Vagina (tissue), 2 donors: ENCODE results near the gene PDCD10.

Experiments
- POLR2AphosphoS5 ChIP-seq, 2 donors: sonication (generic); formaldehyde crosslinking; IDR thresholded peaks; one replicate each; pipeline ENCODE4 v1.9.0; 2017; ENCODE audit warnings: antibody characterized with exemption in 2 of 2, mild to moderate bottlenecking in 2 of 2, low read depth in 1 of 2; ENCODE audit not compliant: insufficient read depth in 1 of 2
- TF ChIP-seq, protein P1 (sequence below), 3 experiments: fragments of 450-650 bp in 2 of 3; fragments of 200-600 bp in 1 of 3; sonication (generic) in 1 of 3; IDR thresholded peaks; one replicate each; pipeline ENCODE4 v1.5.1; 2017 to 2019; ENCODE audit warnings: antibody characterized with exemption in 3 of 3, mild to moderate bottlenecking in 2 of 3, moderate library complexity in 2 of 3

DNA sequence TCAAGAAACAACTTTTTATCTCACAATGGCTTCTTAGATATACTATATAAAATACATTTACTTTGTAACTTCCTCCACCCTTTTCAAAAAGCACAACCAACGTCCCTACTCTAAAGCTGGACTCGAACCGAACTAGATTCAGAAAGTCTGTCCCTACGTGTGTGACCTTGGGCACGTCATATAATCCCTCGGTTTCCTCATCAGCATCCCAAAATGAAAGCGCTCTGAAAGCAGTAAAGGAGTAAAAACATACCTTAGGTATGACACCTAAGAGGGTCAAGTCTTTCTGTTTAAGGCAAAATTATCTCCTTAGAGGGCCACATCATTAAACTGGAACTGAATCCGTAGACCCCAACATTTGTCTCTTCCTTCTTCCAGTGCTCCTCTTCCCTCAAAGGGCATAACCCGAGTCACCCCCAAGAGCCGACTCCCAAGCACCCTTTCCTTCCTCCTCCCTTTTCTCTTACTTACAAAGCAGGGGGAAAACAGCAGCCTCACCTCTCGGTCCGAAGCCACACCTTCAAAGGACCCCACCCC lies 663 bp downstream of the PDCD10 start:
- TF ChIP-seq, protein P1, sequence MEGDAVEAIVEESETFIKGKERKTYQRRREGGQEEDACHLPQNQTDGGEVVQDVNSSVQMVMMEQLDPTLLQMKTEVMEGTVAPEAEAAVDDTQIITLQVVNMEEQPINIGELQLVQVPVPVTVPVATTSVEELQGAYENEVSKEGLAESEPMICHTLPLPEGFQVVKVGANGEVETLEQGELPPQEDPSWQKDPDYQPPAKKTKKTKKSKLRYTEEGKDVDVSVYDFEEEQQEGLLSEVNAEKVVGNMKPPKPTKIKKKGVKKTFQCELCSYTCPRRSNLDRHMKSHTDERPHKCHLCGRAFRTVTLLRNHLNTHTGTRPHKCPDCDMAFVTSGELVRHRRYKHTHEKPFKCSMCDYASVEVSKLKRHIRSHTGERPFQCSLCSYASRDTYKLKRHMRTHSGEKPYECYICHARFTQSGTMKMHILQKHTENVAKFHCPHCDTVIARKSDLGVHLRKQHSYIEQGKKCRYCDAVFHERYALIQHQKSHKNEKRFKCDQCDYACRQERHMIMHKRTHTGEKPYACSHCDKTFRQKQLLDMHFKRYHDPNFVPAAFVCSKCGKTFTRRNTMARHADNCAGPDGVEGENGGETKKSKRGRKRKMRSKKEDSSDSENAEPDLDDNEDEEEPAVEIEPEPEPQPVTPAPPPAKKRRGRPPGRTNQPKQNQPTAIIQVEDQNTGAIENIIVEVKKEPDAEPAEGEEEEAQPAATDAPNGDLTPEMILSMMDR (IDR thresholded peaks at IDR 0.05), result no peak
- TF ChIP-seq POLR2AphosphoS5 (IDR thresholded peaks at IDR 0.05; ENCODE audit: insufficient read depth in 1 of 2, low read depth in 1 of 2), result no peak
